Activated CD8-positive, alpha-beta memory T cell treated with anti-CD3 and anti-CD28 coated beads, Interleukin-2, amount 50 U/mL, for 24 hours (primary cell): ENCODE data around the gene KLK5.
A peak's percentile ranks its signal among the peaks of the same experiment; 100 is the strongest.

Experiments used
- DNase-seq: peaks from one replicate; pipeline ENCODE4 v3.0.0-alpha.2; 2020; ENCODE audit errors: extremely low read depth

Gene KLK5

DNA sequence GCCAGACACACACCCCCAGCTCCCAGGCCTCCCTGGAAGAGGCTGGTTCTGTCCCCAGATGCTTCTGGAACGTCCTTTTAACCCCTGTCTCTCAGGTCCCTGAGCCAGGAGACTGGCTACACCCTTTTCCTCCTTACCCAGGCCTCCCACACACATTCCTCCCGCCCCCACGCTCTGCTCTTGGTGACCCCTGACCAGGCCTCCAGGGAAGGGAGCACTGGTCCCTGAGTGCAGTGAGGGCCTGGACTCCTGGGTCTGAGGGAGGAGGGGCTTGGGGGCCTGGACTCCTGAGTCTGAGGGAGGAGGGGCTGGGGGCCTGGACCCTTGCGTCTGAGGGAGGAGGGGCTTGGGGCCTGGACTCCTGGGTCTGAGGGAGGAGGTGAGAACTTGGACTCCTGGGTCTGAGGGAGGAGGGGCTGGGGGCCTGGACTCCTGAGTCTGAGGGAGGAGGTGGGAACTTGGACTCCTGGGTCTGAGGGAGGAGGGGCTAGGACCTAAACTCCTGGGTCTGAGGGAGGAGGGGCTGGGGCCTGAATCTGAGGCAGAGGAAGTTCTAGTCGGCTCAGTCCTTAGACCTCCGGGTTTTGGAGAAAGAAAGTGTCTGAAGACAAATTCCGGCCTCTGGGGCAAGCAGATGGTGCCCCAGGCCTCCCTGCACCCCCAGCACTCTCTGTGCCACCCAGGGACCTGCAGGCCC, 16.0 kb upstream of the KLK5 start:
- no peak for DNase-seq

GRCh38 chr19:50967929-50968715, 15.3 kb upstream of the KLK5 start:
- DNase-seq: no peak

DNA sequence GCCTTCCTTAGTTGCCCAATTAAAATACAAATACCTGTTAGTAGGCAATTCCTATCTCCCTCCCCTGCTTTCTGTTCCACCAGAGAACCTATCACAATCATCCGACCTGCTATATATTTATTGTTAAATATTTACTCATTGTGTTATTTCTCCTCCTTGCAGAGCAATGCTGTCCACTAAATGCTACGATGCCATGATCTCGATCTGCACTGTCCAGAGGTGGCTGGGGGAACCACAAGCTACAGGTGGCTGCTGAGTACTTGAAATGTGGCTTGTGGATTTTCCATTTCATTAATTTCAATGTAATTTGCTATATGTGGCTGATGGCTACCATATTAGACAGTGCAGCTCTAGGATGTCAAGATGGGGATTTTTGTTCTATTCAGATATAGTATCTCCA, 11.4 kb upstream of the KLK5 start:
- DNase-seq: no peak

- no peak for DNase-seq
Observed at GRCh38 chr19:50963381-50963780, 10.5 kb upstream of the KLK5 start.

GRCh38 chr19:50962245-50962644, 9.4 kb upstream of the KLK5 start:
- no peak for DNase-seq

DNA sequence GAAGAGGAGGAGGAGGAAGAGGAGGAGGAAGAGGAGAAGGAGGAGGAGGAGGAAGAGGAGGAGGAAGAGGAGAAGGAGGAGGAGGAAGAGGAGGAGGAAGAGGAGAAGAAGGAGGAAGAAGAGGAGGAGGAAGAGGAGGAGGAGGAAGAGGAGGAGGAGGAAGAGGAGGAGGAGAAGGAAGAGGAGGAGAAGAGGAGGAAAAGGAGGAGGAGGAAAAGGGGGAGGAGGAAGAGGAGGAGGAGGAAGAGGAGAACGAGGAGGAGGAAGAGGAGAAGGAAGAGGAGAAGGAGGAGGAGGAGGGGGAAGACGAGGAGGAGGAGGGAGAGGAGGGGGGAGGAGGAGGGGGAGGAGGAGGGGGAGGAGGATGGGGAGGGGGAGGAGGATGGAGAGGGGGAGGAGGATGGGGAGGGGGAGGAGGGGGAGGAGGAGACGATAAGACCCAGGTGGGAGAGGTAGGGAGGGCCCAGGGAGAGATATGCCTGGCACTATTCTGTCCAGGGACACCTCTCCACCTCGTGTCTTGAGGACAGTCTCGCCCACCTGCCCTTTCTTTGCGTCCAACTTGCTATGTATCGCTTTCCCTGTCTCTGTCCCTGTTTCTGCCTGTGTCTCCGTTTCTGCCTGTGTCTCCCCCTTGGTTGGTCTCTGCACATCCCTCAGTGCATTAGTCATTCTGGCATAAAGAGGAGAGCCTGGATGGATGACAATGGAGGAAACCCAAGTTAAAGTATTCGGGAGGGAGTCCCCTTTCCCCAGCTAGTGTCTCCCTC, 7.1 kb upstream of the KLK5 start:
- no peak for DNase-seq

GRCh38 chr19:50957587-50957986, 4.7 kb upstream of the KLK5 start:
- DNase-seq: no peak

DNA sequence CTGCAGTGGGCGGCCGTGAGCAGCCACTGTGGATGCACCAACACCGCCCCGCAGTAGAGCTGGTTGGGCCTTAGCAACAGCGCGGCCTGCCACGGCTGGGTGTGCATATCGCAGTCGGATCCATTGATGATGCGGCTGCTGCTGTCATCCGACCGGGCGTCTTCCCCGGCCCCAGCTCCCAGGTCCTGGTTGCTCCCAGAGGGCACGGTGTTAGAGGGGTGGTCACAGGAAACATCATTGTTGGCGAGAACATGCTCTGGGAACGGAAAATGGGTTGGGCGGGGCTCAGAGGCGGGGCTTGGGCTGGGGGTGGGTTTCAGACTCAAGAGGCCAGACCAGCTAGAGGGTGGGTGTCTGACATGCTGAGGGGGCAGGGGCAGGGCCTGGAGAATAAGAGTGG, 3.0 kb downstream of the KLK5 start:
- DNase-seq: no peak

DNA sequence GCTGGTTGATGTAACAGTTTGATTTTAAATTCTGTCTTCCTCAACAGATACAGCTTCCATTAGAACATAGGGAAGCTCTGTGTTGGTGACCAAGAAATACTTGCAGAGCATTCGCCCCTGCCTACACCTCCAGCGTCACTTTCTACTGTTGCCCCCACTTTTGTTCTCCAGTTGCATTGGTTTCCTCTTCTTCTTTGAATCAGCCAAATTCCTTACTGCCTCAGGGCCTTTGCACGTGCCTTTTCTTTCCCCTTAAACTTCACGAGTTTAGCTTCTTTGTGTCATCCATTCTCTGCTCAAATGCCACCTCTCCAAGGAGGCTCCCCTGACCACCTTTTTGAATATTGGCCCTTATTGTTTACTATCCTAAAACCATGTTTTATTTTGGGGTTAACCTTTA, 5.7 kb downstream of the KLK5 start:
- DNase-seq: no peak

- DNase-seq: no peak
Observed at GRCh38 chr19:50944795-50945194, 8.0 kb downstream of the KLK5 start.

- DNase-seq: no peak
Observed at GRCh38 chr19:50943074-50943828, 9.6 kb downstream of the KLK5 start.

DNA sequence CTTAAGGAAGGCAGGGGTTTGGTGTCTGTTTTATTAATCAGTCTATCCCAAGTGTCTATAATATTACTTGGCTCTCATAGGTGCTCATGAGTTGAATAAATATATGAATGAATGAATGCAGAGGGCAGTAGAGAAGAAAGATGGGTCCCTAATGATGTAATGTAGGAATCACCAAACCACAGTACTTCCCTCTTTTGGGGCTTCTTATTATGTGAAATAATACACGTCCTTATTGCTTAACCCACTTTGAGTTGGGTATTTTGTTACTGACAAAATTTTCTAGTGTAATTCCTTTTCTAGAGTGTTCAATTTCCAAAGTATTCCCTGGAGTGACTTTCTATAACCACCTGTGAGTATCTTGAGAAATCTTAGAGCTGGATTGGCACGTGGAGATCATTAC, 13.2 kb downstream of the KLK5 start:
- no peak for DNase-seq

DNA sequence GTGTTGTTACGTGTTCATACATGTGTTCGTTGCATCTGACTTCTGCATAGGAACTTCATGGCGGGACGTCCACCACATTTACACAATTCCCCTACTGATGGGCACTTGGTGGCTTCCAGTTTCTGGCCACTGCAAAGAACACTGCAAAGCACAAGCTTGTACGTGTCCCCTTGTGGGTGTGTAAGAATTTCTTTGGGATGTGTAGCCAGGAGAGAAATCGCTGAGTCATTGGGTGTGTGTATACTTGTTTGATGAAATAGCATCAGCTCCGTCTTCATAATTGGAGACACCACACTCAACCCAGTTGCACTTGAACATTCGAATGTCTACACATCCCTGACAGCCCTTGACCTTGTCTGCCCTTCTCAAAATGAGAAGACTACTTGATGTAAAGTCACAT, 19.2 kb downstream of the KLK5 start:
- no peak for DNase-seq

DNA sequence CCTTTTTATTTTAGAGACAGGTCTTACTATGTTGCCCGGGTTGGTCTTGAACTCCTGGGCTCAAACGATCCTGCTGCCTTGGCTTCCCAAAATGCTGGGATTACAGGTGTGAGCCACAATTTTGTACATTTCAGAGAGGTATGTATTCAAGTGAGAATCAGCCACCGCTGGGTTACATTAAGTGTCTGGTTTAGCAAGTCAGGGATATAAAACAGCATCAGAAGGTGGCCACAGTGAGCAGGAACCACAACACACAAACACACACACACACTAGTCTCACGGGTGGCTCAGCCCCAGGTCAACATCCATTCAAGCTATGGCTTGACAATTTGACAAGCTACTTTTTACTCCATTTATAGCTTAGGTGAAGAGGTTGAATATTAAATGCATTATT, 20.2 kb downstream of the KLK5 start:
- DNase-seq: no peak

- DNase-seq: no peak
Observed at GRCh38 chr19:50932018-50932689, 20.7 kb downstream of the KLK5 start.

DNA sequence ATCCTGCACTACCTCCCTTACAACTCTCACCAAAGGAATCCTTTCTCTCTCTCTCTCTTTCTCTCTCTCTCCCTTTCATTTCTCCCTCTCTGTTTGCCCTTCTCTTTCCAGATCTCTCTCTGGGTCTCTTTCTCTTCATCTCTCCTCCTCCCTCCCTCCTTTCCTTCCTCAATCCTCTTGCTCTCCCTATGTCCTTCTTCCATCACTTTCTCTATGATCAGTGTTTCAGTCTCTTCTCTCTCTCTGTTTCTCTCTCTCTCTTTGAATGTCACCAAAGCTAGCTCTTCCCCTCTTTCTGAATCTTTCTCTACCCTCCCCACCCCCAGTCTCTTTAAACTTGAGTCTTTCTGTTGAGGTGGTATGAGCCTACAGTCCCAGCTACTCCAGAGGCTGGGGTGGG, 21.8 kb downstream of the KLK5 start:
- DNase-seq: no peak

DNA sequence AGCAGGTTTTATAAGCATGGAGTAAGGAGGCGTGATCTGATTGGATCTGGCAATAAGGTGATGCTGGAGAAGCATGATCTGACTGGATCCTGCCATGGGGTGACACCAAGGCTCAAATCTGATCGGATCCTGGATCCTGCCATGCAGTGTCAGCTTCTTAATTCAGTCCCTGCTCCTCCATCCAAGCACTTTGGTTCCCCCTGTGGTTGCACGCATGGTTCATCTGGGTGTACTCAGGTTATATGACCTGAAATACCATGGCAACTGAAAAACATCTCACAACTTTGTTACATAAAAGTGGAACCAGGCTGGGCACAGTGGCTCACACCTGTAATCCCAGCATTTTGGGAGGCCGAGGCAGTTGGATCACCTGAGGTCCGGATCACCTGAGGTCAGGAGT, 24.0 kb downstream of the KLK5 start:
- DNase-seq: no peak

- no peak for DNase-seq
Observed at GRCh38 chr19:50926144-50926543, 26.7 kb downstream of the KLK5 start.

DNA sequence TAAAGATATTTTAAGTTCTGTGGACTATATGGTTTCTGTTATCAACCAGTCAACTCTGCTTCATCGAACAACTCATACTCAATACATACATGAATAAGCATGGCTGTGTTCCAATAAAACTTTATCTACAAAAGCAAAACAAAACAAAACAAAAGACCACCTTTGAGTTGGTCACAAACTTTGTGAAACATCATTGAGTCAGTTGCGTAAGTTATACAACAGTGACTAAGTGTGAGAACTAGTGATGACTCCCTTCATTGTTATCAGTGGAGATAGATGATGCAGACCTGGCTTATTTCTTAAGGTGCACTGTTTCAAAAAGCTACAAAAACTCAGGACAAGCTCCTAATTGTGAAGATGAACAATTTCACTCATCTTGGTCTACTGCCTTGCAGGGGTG, 27.1 kb downstream of the KLK5 start:
- DNase-seq: no peak

DNA sequence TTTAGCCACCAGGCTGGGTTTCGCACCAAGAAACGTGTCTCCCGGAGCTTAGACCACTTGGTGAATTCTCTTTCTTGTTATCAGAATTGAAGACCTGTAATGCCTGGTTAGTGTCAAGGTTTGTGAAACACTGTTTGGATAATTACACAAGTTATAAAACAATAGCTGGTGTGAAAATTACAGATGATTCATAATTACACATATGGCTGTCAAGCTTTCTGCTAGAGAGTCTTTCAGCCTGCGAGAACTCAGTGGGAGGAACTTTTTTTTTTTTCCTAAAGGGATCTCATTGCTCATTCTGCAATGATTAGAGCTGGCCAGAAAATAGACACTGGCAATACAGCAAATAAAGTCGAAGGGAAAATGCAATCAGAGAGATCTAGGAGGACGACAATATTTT, 28.3 kb downstream of the KLK5 start:
- DNase-seq: no peak

GRCh38 chr19:50922317-50922853, 30.5 kb downstream of the KLK5 start:
- DNase-seq: peak; percentile 49
